ENCODE data around the gene PEPD. TPM values are rescaled to one million over a fixed set of nuclear protein-coding genes. Genes with fewer than 3 reads are reported as not detected.

PEPD gene
- total RNA-seq, 1 experiment from 2014 or later, result 180 TPM

Other genes starting within 250 kb of the PEPD start
- gene CEBPA, start 219.3 kb downstream of the PEPD start, total RNA-seq (2014; rRNA removed; shearing (Covaris generic)), result 9.8 and 10.9 TPM in 2 replicates
- gene CEBPG, start 148.1 kb downstream of the PEPD start, total RNA-seq (2014; rRNA removed; shearing (Covaris generic)), result 8.2 and 22.1 TPM in 2 replicates
- not detected in 2 replicates for gene CHST8, start 100.2 kb upstream of the PEPD start, total RNA-seq (2014; rRNA removed; shearing (Covaris generic))